SH-SY5Y (cell line): ENCODE measurements around the gene CELF6.

Source experiments
- GATA2 ChIP-seq: IDR thresholded peaks from 2 replicates; pipeline ENCODE4 v1.6.1; 2011; ENCODE audit warnings: mild to moderate bottlenecking, low read depth, low read length
- GATA3 ChIP-seq: IDR thresholded peaks from 2 replicates; pipeline ENCODE4 v1.6.1; 2011; ENCODE audit warnings: low read depth, mild to moderate bottlenecking, low read length, moderate library complexity

GRCh38 chr15:72237853-72238224 lies 82.1 kb downstream of the CELF6 start:
- TF ChIP-seq GATA2 (no peak), GATA3 (no peak)
